Osteoblast (primary cell): ENCODE data around the gene RSPH9. TPM values are rescaled to one million over a fixed set of nuclear protein-coding genes. Genes with fewer than 3 reads are reported as not detected.

Experiments used
- DNase-seq: peaks from one replicate; pipeline ENCODE4 v3.0.0; 2011; ENCODE audit warnings: low spot score, mixed read lengths; ENCODE audit not compliant: insufficient read length; ENCODE audit errors: missing footprints
- H2AFZ ChIP-seq: 2 replicates; pipeline ENCODE4 v1.6.0; 2011; ENCODE audit warnings: mild to moderate bottlenecking, low read length
- H3K27ac ChIP-seq: 2 replicates; pipeline ENCODE4 v1.5.1; 2011; ENCODE audit warnings: mild to moderate bottlenecking, low read depth, low read length, moderate library complexity
- H3K27me3 ChIP-seq: 2 replicates; pipeline ENCODE4 v1.6.0; 2012; ENCODE audit warnings: mild to moderate bottlenecking, control low read depth, inconsistent platforms, low read length, moderate library complexity; ENCODE audit not compliant: insufficient read depth
- H3K36me3 ChIP-seq: 2 replicates; pipeline ENCODE4 v1.5.1; 2011; ENCODE audit warnings: mild to moderate bottlenecking, low read length, control low read depth, moderate library complexity; ENCODE audit not compliant: insufficient read depth
- H3K4me1 ChIP-seq: 2 replicates; pipeline ENCODE4 v1.5.1; 2011; ENCODE audit warnings: mild to moderate bottlenecking, low read length, control low read depth, moderate library complexity; ENCODE audit not compliant: insufficient read depth
- H3K4me2 ChIP-seq: 2 replicates; pipeline ENCODE4 v1.6.0; 2011; ENCODE audit warnings: mild to moderate bottlenecking, low read length; ENCODE audit not compliant: insufficient read depth
- H3K4me3 ChIP-seq: fragments of 200-600 bp; sonication (generic); 3 replicates; pipeline ENCODE4 v1.5.1; 2012; ENCODE audit warnings: mild to moderate bottlenecking, low read length, inconsistent platforms; ENCODE audit not compliant: insufficient read depth
- H3K79me2 ChIP-seq: 2 replicates; pipeline ENCODE4 v1.6.0; 2012; ENCODE audit warnings: mild to moderate bottlenecking, low read length, control low read depth, inconsistent platforms; ENCODE audit not compliant: insufficient read depth
- H3K9me3 ChIP-seq: 2 replicates; pipeline ENCODE4 v1.5.1; 2011; ENCODE audit warnings: low read depth, low read length, control low read depth
- H4K20me1 ChIP-seq: 2 replicates; pipeline ENCODE4 v1.6.0; 2012; ENCODE audit warnings: mild to moderate bottlenecking, low read length, control low read depth; ENCODE audit not compliant: insufficient read depth
- total RNA-seq: library from RNA; depleted of rRNA; stranded (reverse); fragments of >200 nt; gene quantifications from 2 replicates; pipeline ENCODE4 v1.2.3, GENCODE V29; 2012
- TF ChIP-seq, protein P1 (sequence below): IDR thresholded peaks from 2 replicates; pipeline ENCODE4 v1.5.1; 2011; ENCODE audit warnings: mild to moderate bottlenecking, low read depth, low read length, moderate library complexity; ENCODE audit errors: extremely low read depth

The RSPH9 gene
- total RNA-seq, 1 donor, result 0.36 TPM

- DNase-seq, result no peak
- Histone ChIP-seq H3K9me3 (no peaks in the 10 kb centered on the region), H3K27ac (no peak overlapping the region), H2AFZ (no peak overlapping the region), H3K27me3 (no peaks in the 10 kb centered on the region), H4K20me1 (no peaks in the 10 kb centered on the region), H3K4me1 (peaks cover 12% of the 10 kb centered on the region), H3K79me2 (no peaks in the 10 kb centered on the region), H3K4me2 (no peak overlapping the region), H3K36me3 (no peaks in the 10 kb centered on the region), H3K4me3 (no peak overlapping the region)
- TF ChIP-seq, protein P1, sequence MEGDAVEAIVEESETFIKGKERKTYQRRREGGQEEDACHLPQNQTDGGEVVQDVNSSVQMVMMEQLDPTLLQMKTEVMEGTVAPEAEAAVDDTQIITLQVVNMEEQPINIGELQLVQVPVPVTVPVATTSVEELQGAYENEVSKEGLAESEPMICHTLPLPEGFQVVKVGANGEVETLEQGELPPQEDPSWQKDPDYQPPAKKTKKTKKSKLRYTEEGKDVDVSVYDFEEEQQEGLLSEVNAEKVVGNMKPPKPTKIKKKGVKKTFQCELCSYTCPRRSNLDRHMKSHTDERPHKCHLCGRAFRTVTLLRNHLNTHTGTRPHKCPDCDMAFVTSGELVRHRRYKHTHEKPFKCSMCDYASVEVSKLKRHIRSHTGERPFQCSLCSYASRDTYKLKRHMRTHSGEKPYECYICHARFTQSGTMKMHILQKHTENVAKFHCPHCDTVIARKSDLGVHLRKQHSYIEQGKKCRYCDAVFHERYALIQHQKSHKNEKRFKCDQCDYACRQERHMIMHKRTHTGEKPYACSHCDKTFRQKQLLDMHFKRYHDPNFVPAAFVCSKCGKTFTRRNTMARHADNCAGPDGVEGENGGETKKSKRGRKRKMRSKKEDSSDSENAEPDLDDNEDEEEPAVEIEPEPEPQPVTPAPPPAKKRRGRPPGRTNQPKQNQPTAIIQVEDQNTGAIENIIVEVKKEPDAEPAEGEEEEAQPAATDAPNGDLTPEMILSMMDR, result no peak
Measured at GRCh38 chr6:43719511-43719910, 74.7 kb downstream of the RSPH9 start.

GRCh38 chr6:43720999-43721398 lies 76.2 kb downstream of the RSPH9 start:
- peaks cover 24% of the 10 kb centered on the region for H3K4me1 ChIP-seq
- TF ChIP-seq, protein P1, result no peak
- H4K20me1 ChIP-seq, result no peaks in the 10 kb centered on the region
- no peaks in the 10 kb centered on the region for H3K9me3 ChIP-seq
- no peaks in the 10 kb centered on the region for H3K36me3 ChIP-seq
- H3K79me2 ChIP-seq, result no peaks in the 10 kb centered on the region
- no peak overlapping the region for H3K4me2 ChIP-seq
- no peaks in the 10 kb centered on the region for H3K27me3 ChIP-seq
- no peak overlapping the region for H2AFZ ChIP-seq
- H3K4me3 ChIP-seq, result no peak overlapping the region
- no peak overlapping the region for H3K27ac ChIP-seq
- DNase-seq, result no peak

Other genes starting within 250 kb of the RSPH9 start
- gene ABCC10, start 217.5 kb upstream of the RSPH9 start, total RNA-seq, result 26.4 and 27.1 TPM in 2 replicates
- 0.29 TPM in 1 of 2 replicates, not detected in the other for gene DLK2, start 189.5 kb upstream of the RSPH9 start, total RNA-seq
- gene TJAP1, start 167.5 kb upstream of the RSPH9 start, total RNA-seq, result 14.5 and 16.2 TPM in 2 replicates
- gene LRRC73, start 134.7 kb upstream of the RSPH9 start, total RNA-seq, result 0.36 and 0.59 TPM in 2 replicates
- 98.8 and 126 TPM in 2 replicates for gene YIPF3, start 128.1 kb upstream of the RSPH9 start, total RNA-seq
- gene POLR1C, start 127.9 kb upstream of the RSPH9 start, total RNA-seq, result 28.6 and 29.5 TPM in 2 replicates
- 33.9 and 66.2 TPM in 2 replicates for gene XPO5, start 69.0 kb upstream of the RSPH9 start, total RNA-seq
- 26.4 and 28.0 TPM in 2 replicates for gene POLH, start 68.9 kb upstream of the RSPH9 start, total RNA-seq
- gene GTPBP2, start 15.8 kb upstream of the RSPH9 start, total RNA-seq, result 74.3 and 84.0 TPM in 2 replicates
- 18.6 and 30.4 TPM in 2 replicates for gene MAD2L1BP, start 9.2 kb upstream of the RSPH9 start, total RNA-seq
- gene MRPS18A, start 42.8 kb downstream of the RSPH9 start, total RNA-seq, result 27.5 and 30.4 TPM in 2 replicates
- 152 and 193 TPM in 2 replicates for gene VEGFA, start 125.2 kb downstream of the RSPH9 start, total RNA-seq